ENCODE results near the gene CHTF8. TPM values are rescaled to one million over a fixed set of nuclear protein-coding genes. Genes with fewer than 3 reads are reported as not detected.

The CHTF8 gene
- total RNA-seq, 4 donors from 2014 or later = 95.8 to 124 (median 104) TPM

DNA sequence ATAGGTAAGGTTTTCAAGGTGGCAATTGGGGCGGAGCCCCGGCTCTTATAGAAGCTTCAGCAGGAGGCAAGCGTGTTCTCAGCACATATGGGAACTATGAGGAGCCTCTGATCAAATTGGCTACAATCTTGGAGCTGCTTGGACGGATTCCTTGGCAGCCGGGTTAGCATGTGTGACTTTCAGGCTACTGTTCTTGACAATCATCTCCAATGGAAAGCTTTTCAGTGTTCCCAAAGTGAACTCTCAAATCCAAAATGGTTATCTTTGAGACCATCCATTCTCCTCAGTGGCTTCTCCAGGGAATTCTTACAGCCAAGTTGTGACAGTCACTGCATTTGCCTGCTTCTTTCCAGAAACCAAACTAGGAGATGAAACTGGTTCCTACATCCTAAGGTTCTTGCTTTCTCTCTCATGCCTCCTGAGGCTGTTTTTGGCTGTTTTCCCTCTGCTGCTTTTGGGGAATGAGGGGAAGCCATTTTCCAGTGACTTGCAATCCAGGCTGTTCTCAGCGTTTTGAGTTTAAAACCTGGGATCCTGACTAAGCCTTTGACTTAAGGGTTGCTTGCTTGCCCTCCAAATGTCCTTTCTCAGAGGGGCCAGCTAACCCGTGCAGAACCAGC is 16.0 kb downstream of the CHTF8 start:
- TF ChIP-seq, protein P1, sequence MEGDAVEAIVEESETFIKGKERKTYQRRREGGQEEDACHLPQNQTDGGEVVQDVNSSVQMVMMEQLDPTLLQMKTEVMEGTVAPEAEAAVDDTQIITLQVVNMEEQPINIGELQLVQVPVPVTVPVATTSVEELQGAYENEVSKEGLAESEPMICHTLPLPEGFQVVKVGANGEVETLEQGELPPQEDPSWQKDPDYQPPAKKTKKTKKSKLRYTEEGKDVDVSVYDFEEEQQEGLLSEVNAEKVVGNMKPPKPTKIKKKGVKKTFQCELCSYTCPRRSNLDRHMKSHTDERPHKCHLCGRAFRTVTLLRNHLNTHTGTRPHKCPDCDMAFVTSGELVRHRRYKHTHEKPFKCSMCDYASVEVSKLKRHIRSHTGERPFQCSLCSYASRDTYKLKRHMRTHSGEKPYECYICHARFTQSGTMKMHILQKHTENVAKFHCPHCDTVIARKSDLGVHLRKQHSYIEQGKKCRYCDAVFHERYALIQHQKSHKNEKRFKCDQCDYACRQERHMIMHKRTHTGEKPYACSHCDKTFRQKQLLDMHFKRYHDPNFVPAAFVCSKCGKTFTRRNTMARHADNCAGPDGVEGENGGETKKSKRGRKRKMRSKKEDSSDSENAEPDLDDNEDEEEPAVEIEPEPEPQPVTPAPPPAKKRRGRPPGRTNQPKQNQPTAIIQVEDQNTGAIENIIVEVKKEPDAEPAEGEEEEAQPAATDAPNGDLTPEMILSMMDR (IDR thresholded peaks at IDR 0.05) = no peak
- TF ChIP-seq POLR2A (IDR thresholded peaks at IDR 0.05) = no peak
- no peaks in the 10 kb centered on the region for H3K9me3 ChIP-seq
- H3K4me1 ChIP-seq = peaks cover 11 to 37% of the 10 kb centered on the region in 2 donors
- H3K27ac ChIP-seq = peak overlapping the region in 2 of 3 donors; percentile 18 to 47
- H3K36me3 ChIP-seq = peaks cover 39 to 50% of the 10 kb centered on the region in 2 donors
- no peak for DNase-seq
- H3K4me3 ChIP-seq (replicated peaks in 1 of 3) = no peak overlapping the region
- 77% methylated on average over 7 of the region's 7 CpGs for WGBS, 2 donors
- intact Hi-C loops (cut with DNase I) = no loop called here
- H3K27me3 ChIP-seq = no peaks in the 10 kb centered on the region

DNA sequence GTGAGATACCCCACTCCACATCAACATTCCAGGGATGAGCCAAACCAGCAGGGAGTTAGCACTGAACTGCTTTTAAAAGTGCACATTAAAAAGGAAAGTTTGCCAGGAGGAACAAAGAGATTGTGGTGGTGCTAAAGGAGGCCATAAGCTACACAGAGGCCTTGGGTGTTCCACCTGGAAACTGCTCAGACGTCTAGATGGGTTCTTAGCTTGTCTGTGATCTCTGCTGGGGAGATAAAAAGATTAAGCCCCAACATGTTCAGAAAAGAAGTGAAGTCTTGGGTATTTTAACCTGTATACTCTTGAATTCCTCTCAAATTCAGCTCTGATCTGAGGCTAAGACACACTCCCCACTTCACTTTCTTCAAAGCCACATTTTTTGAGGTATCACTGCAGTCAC is 16.6 kb downstream of the CHTF8 start:
- intact Hi-C loops (cut with DNase I) = no loop called here
- Histone ChIP-seq H3K9me3 (no peaks in the 10 kb centered on the region), H3K27ac (no peak overlapping the region), H3K27me3 (no peaks in the 10 kb centered on the region), H3K4me3 (replicated peaks in 1 of 3) (no peak overlapping the region), H3K36me3 (peaks cover 37 to 46% of the 10 kb centered on the region in 2 donors), H3K4me1 (peaks cover 11 to 39% of the 10 kb centered on the region in 2 donors)
- WGBS, 2 donors = 70 to 76% methylated on average over 1 of the region's 1 CpG
- TF ChIP-seq POLR2A (IDR thresholded peaks at IDR 0.05) = no peak
- TF ChIP-seq, protein P1 (IDR thresholded peaks at IDR 0.05) = no peak
- no peak for DNase-seq

DNA sequence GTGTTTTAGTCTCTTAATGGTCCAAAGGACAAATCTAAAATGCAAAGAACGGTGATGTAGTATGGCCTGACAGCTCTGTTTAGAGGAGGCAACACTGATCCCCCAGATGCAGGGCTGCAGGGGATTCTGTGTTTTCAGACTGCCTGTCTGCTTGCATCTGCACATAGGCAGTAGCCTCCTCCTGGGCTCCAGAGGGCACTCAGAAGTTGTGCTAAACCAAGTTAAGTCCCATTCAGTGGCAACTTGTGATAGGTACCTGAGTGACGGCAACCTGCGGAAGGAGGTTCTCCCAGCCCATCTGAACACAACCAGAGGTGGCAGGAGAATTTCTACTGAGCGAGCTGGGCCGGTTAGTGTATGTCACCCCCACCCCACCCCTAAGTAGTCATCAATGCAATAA is 17.0 kb downstream of the CHTF8 start:
- peaks cover 11 to 39% of the 10 kb centered on the region in 2 donors for H3K4me1 ChIP-seq
- H3K27me3 ChIP-seq = no peaks in the 10 kb centered on the region
- 97 to 98% methylated on average over 5 of the region's 5 CpGs for WGBS, 2 donors
- peaks cover 32 to 42% of the 10 kb centered on the region in 2 donors for H3K36me3 ChIP-seq
- intact Hi-C loops (cut with DNase I) = no loop called here
- no peak overlapping the region for H3K4me3 ChIP-seq (replicated peaks in 1 of 3)
- TF ChIP-seq POLR2A (IDR thresholded peaks at IDR 0.05) = no peak
- TF ChIP-seq, protein P1 (IDR thresholded peaks at IDR 0.05) = no peak
- no peak for DNase-seq
- H3K27ac ChIP-seq = no peak overlapping the region
- no peaks in the 10 kb centered on the region for H3K9me3 ChIP-seq

DNA sequence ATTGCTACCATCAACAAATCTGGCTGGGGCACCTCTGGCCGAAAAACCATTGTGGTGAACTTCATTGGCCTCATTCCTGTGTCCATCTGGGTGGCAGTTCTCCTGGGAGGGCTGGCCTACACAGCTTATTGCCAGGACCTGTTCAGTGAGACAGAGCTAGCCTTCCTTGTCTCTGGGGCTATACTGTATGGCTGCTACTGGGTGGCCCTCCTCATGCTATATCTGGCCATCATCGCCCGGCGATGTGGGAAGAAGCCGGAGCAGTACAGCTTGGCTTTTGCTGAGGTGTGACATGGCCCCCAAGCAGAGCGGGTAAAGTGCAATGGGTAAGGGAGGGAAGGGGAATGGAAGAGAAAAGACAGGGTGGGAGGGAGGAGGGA is 17.4 kb downstream of the CHTF8 start:
- Histone ChIP-seq H3K4me1 (peaks cover 11 to 39% of the 10 kb centered on the region in 2 donors), H3K27ac (no peak overlapping the region), H3K36me3 (peaks cover 28 to 38% of the 10 kb centered on the region in 2 donors), H3K9me3 (no peaks in the 10 kb centered on the region), H3K27me3 (no peaks in the 10 kb centered on the region), H3K4me3 (replicated peaks in 1 of 3) (no peak overlapping the region)
- 96 to 99% methylated on average over 6 of the region's 6 CpGs for WGBS, 2 donors
- TF ChIP-seq POLR2A (IDR thresholded peaks at IDR 0.05) = no peak
- TF ChIP-seq, protein P1 (IDR thresholded peaks at IDR 0.05) = no peak
- intact Hi-C loops (cut with DNase I) = no loop called here
- DNase-seq = no peak

DNA sequence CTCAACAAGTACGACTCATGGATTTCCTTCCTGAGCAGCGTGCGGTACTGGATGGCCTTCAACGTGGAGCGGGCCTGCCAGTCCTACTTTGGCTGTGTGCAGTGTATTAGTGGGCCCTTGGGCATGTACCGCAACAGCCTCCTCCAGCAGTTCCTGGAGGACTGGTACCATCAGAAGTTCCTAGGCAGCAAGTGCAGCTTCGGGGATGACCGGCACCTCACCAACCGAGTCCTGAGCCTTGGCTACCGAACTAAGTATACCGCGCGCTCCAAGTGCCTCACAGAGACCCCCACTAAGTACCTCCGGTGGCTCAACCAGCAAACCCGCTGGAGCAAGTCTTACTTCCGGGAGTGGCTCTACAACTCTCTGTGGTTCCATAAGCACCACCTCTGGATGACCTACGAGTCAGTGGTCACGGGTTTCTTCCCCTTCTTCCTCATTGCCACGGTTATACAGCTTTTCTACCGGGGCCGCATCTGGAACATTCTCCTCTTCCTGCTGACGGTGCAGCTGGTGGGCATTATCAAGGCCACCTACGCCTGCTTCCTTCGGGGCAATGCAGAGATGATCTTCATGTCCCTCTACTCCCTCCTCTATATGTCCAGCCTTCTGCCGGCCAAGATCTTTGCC is 17.9 kb downstream of the CHTF8 start:
- no peaks in the 10 kb centered on the region for H3K9me3 ChIP-seq
- no peak for TF ChIP-seq POLR2A (IDR thresholded peaks at IDR 0.05)
- TF ChIP-seq, protein P1 (IDR thresholded peaks at IDR 0.05) = no peak
- no peaks in the 10 kb centered on the region for H3K27me3 ChIP-seq
- no peak overlapping the region for H3K27ac ChIP-seq
- WGBS, 2 donors = 86 to 95% methylated on average over 25 of the region's 25 CpGs
- DNase-seq = no peak
- peaks cover 11 to 38% of the 10 kb centered on the region in 2 donors for H3K4me1 ChIP-seq
- H3K36me3 ChIP-seq = peaks cover 30 to 33% of the 10 kb centered on the region in 2 donors
- intact Hi-C loops (cut with DNase I) = no loop called here
- no peak overlapping the region for H3K4me3 ChIP-seq (replicated peaks in 1 of 3)

Data from thyroid gland (tissue), 4 donors.